ENCODE measurements around the gene PNPLA5.

PNPLA5 gene

GRCh38 chr22:43894122-43894521 is 2.3 kb upstream of the PNPLA5 start:
- H3K27me3 ChIP-seq (ENCODE audit: insufficient read depth, poor library complexity, severe bottlenecking): peaks cover 40% of the 10 kb centered on the region
- DNase-seq (ENCODE audit: low read depth in 1 of 2, low spot score in 1 of 2): no peak
- H3K4me3 ChIP-seq (replicated peaks; ENCODE audit: insufficient read depth, low read length): no peak overlapping the region
- TF ChIP-seq, protein P1, sequence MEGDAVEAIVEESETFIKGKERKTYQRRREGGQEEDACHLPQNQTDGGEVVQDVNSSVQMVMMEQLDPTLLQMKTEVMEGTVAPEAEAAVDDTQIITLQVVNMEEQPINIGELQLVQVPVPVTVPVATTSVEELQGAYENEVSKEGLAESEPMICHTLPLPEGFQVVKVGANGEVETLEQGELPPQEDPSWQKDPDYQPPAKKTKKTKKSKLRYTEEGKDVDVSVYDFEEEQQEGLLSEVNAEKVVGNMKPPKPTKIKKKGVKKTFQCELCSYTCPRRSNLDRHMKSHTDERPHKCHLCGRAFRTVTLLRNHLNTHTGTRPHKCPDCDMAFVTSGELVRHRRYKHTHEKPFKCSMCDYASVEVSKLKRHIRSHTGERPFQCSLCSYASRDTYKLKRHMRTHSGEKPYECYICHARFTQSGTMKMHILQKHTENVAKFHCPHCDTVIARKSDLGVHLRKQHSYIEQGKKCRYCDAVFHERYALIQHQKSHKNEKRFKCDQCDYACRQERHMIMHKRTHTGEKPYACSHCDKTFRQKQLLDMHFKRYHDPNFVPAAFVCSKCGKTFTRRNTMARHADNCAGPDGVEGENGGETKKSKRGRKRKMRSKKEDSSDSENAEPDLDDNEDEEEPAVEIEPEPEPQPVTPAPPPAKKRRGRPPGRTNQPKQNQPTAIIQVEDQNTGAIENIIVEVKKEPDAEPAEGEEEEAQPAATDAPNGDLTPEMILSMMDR (IDR thresholded peaks at IDR 0.05; ENCODE audit: insufficient read depth, low read length): no peak
- TF ChIP-seq, protein P2, sequence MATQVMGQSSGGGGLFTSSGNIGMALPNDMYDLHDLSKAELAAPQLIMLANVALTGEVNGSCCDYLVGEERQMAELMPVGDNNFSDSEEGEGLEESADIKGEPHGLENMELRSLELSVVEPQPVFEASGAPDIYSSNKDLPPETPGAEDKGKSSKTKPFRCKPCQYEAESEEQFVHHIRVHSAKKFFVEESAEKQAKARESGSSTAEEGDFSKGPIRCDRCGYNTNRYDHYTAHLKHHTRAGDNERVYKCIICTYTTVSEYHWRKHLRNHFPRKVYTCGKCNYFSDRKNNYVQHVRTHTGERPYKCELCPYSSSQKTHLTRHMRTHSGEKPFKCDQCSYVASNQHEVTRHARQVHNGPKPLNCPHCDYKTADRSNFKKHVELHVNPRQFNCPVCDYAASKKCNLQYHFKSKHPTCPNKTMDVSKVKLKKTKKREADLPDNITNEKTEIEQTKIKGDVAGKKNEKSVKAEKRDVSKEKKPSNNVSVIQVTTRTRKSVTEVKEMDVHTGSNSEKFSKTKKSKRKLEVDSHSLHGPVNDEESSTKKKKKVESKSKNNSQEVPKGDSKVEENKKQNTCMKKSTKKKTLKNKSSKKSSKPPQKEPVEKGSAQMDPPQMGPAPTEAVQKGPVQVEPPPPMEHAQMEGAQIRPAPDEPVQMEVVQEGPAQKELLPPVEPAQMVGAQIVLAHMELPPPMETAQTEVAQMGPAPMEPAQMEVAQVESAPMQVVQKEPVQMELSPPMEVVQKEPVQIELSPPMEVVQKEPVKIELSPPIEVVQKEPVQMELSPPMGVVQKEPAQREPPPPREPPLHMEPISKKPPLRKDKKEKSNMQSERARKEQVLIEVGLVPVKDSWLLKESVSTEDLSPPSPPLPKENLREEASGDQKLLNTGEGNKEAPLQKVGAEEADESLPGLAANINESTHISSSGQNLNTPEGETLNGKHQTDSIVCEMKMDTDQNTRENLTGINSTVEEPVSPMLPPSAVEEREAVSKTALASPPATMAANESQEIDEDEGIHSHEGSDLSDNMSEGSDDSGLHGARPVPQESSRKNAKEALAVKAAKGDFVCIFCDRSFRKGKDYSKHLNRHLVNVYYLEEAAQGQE (IDR thresholded peaks at IDR 0.05; ENCODE audit: insufficient replicate concordance, low read depth): no peak
- no peak for TF ChIP-seq SPI1 (IDR thresholded peaks at IDR 0.05; ENCODE audit: borderline replicate concordance, low read depth)
- TF ChIP-seq POLR2AphosphoS5 (IDR thresholded peaks at IDR 0.05; ENCODE audit: low read depth): no peak
- no peak for TF ChIP-seq GABPA (IDR thresholded peaks at IDR 0.05; ENCODE audit: low read depth)
- H3K27ac ChIP-seq (replicated peaks): no peak overlapping the region

DNA sequence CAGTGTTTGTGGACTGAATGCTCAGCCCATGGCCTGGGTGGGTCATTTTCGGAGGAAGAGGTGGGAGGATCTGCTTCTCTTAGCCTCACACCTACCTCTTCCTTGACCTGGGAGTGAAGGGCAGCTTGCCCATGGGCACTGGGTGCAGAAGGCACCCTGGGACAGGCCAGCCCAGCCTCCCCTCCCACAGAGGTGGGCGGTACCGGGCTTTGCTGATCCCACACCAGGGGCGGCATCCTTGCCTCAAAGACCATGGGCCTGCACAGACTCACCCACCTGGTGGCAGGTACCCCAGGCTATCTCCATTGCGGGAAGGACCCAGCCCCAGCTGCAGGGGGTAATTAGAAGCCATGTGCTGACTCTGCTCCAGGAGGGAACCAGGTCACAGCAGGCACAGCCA is 1.5 kb upstream of the PNPLA5 start:
- H3K27me3 ChIP-seq (ENCODE audit: insufficient read depth, poor library complexity, severe bottlenecking): peaks cover 39% of the 10 kb centered on the region

DNA sequence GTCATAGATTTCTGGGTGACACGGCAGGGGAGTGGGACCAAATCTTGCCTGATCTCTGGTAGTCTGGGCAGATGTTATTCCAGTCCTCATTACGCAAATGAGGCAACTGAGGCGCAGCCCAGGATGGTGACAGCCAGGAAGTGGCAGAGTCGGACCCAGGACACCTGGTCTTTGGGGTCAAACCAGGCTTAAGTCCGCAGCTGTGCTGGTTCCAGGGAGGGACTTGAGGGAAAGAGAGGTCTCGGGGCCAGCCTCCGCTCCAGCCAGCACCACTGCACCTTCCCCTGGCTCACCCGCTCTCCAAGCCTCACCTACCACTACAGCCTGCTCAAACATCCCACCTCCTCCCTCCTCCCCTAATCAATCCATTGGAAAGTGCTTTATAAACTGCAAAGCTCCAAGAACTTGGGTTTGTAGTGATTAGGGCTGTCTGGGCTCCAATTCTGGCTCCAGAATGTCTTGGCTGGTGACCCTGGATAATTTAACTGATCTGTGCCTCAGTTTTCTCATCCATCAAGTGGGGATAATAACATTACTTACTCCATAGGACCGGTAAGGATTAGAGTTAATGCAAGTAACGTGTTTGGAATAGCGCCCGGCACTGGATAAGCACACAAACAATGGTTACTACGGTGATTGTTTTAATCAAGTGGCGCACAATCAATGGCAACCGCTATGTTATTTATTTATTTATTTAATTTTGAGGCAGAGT is 526 bp upstream of the PNPLA5 start:
- no peak for DNase-seq (ENCODE audit: low read depth in 1 of 2, low spot score in 1 of 2)
- Histone ChIP-seq H3K27ac (replicated peaks) (no peak overlapping the region), H3K27me3 (ENCODE audit: insufficient read depth, poor library complexity, severe bottlenecking) (peaks cover 35% of the 10 kb centered on the region), H3K4me3 (replicated peaks; ENCODE audit: insufficient read depth, low read length) (no peak overlapping the region)
- TF ChIP-seq POLR2AphosphoS5 (IDR thresholded peaks at IDR 0.05; ENCODE audit: low read depth): no peak
- no peak for TF ChIP-seq GABPA (IDR thresholded peaks at IDR 0.05; ENCODE audit: low read depth)
- TF ChIP-seq SPI1 (IDR thresholded peaks at IDR 0.05; ENCODE audit: borderline replicate concordance, low read depth): no peak
- TF ChIP-seq, protein P1 (IDR thresholded peaks at IDR 0.05; ENCODE audit: insufficient read depth, low read length): no peak
- TF ChIP-seq, protein P2 (IDR thresholded peaks at IDR 0.05; ENCODE audit: insufficient replicate concordance, low read depth): no peak

More for the DNA sequence above, 1.5 kb upstream of the PNPLA5 start:
- Histone ChIP-seq H3K4me3 (replicated peaks; ENCODE audit: insufficient read depth, low read length) (no peak overlapping the region), H3K27ac (replicated peaks) (no peak overlapping the region)
- no peak for DNase-seq (ENCODE audit: low read depth in 1 of 2, low spot score in 1 of 2)
- no peak for TF ChIP-seq SPI1 (IDR thresholded peaks at IDR 0.05; ENCODE audit: borderline replicate concordance, low read depth)
- TF ChIP-seq, protein P1 (IDR thresholded peaks at IDR 0.05; ENCODE audit: insufficient read depth, low read length): no peak
- no peak for TF ChIP-seq POLR2AphosphoS5 (IDR thresholded peaks at IDR 0.05; ENCODE audit: low read depth)
- no peak for TF ChIP-seq GABPA (IDR thresholded peaks at IDR 0.05; ENCODE audit: low read depth)
- TF ChIP-seq, protein P2 (IDR thresholded peaks at IDR 0.05; ENCODE audit: insufficient replicate concordance, low read depth): no peak

Data from HL-60 (cell line).